GM21367 (cell line): ENCODE measurements around the gene BMPR1B.

Source experiments
- ATAC-seq: cut with Tn5 transposase; IDR thresholded peaks from one replicate; pipeline ENCODE4 v1.9.1; 2021; ENCODE audit not compliant: unreplicated experiment

The BMPR1B gene

DNA sequence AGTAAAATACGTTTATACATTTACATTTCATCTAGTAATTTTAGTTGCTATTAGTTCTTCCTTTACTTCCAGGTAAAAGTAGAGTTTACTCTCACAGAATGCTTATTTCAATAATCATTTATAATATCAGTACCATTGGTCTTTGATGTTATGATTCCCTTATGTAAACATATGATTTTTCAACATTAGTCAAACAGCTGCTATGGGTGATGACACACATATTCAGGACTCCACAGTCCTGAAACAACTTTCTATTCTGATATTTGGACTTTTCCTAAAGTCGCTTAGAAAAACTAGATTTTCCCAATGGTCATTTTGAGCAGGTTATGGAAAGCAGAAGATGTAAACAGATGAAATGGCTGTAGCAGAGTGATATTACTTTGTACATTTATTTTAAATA is 421.2 kb downstream of the BMPR1B start:
- ATAC-seq, result no peak

GRCh38 chr4:95180531-95181242 is 422.9 kb downstream of the BMPR1B start:
- no peak for ATAC-seq

DNA sequence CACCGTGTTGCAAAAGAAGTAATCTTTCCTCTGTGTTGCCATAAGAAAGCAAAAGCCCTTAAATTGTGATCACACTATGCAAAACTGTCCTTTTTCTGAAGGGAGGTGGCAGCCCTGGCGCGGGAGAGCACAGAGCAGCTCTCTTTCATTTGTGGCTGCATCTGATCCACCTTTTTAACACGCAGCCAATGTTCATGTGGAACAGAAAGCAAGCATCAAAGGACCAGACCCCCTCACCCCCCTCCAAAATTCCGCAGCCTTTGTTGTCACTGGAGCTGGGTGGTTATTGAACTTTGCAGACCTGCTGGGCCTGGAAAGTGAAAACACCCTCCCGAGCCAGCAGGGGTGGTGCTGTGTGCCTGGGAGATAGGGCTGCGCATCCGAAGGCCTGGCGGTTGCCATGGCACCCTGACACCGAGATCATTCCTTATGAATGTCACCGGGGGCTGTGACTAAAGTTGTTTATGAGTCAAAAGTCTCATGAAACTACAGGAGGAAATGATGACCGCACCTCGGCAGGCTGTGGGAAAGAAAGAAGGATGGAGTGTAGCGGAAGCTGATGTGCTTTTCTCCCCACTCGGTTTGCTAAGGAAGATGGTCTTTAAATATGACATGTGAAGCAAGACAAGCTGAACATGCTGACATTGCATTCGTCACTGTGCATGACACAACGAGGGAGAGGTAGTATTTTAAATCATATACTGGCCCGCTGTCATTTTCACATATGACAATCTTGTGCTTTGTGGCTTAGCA is 423.7 kb downstream of the BMPR1B start:
- ATAC-seq, result no peak

GRCh38 chr4:95181996-95182306 is 424.2 kb downstream of the BMPR1B start:
- ATAC-seq, result no peak

DNA sequence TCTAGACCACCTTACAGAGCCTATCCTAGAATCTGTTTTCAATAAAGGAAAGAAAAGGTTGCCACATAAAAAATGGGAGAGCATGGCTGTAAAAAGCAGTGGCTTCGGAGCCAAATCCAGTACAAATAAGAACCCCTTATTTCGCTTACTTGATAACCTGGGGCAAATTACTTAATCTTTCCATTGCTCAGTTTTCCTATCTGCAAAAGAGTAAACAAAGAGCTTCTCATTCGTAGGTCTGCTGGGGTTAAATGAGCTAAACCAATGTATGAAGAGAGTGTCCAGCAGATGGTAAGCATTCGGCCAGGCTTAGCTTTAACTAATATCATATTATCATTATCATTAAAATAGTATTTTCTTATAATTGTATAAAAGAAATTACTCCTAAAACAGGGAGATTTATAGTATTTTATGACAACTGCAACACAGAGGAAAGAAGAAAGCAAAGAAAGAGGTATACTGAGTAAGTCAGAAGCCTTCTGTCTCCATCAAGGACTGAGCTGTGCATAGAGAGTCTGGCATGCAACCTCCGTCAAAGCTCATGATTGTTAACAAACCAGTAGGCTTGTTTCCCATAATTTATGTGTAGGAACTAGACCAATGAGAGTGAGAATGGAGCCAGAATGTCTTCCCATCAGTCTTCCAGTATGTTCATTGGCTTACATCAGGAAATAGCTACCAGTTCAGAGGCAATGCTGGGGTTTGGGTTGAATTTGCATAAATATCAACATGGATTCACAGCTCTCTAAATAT is 426.1 kb downstream of the BMPR1B start:
- ATAC-seq, result no peak

GRCh38 chr4:95186666-95187065 is 428.9 kb downstream of the BMPR1B start:
- ATAC-seq, result no peak

- no peak for ATAC-seq
Observed at GRCh38 chr4:95188701-95189370, 431.1 kb downstream of the BMPR1B start.

DNA sequence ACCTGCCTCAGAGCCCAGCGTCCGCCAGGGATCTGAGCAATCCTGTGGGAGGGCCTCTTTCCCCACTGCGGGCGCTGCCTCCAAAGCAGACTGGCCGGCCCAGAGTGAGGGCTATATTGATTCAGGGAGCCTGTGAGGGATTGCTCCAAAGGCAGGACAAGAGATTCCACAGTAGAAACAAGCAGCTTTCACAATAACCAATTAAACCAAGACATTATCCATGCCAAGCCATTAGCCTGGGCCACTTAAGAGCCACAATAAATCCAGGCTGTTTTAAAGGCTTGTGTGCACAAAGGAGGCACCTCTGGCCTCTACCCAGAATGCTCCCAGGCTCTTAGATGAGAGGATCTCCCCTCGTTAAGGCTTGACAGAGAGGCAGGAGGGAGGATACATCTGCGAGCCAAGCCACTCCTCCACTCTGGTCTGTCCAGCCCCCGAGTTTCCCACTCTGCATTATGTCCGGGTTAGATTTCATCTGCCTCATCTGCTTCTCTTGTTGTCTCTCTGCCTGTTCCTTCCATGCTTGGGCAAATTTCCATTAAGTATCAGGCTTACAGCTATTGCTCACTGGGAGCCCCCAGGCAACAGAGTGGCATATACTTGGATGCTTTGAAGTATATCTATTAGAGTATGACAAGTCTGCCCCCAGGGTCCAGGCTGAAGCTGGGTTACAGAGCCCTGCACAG is 433.1 kb downstream of the BMPR1B start:
- no peak for ATAC-seq

GRCh38 chr4:95191537-95191936 is 433.8 kb downstream of the BMPR1B start:
- ATAC-seq, result no peak

DNA sequence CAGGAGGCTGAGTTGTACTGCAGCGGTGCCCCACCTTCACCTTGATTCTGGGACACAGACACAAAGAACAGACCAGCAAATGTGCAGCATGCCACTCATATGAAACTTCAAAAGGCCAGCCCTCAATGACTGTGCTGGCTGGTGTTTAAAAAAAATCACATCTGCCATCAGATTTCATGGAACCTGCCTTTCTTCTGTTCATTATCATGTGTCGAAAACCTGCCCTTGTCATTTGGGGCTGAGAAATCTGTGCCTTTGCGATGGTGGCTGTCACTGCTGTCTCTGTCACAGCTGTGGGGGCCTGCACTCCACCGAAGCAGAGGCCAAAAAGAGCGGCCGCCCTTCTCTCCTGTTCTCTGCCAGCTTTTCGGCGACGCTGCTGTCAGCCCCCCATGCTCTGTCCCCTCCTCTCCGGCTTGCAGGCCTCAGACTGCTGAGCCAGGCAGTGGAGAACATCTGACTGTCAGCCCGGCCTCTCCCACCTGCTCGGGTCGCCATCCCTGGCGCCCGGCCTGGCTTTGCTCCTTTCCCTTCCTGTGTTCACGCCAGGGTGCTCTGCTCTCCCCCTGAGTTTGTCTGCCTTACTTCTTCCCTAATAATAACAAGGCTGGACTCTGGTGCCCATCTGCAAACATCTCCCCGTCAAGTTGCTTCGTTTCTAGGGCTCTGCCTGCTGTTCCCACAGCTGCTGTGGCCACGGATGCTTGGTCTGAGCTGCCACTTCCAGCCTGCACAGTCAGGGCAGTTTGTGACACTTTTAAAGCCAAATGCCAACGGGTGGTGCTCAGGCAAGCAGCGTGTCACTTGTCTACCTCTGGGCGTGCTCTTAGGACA is 435.9 kb downstream of the BMPR1B start:
- no peak for ATAC-seq

DNA sequence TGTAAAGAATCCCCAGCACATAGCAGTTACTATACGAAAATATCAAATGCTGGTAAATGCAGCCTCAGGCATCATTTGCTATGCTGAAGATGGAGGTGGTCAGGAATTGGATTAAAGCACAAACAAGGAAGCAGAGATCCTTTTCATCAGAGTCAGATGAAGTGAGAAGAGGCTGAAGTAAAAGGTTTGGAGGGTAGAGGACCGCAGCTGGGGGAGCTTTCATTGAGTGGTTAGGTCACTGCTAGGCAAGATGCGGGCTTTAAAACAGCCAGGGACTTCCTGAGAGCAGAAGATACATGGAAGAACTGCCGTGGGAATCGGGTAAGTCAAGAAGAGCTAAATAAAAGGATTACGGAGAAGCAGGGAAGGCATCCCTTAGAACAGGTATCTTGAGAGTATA is 439.6 kb downstream of the BMPR1B start:
- no peak for ATAC-seq

- ATAC-seq, result no peak
Observed at GRCh38 chr4:95198961-95199360, 441.2 kb downstream of the BMPR1B start.

GRCh38 chr4:95204267-95204844 is 446.6 kb downstream of the BMPR1B start:
- no peak for ATAC-seq

DNA sequence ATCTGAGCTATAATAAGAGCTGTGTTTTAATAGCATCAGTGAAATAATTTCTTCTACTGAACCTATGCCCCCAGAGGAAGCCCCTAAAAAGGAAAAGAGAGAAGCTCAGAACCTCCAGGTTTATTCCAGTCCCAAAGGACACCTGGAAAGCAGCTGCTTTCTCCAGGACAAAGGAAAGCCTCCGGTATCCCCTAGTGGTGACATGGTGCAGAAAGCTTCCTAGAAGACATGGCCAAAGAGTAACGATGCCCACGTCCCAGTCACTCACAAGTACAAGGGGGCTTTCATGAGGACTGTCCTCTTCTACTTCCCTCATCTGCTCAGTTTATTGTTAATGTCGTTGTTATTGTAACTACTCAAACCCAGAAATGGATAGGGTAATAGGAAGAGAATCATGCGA is 447.1 kb downstream of the BMPR1B start:
- ATAC-seq, result no peak
